B cell (primary cell): ENCODE results near the gene NEGR1. TPM values are rescaled to one million over a fixed set of nuclear protein-coding genes. Genes with fewer than 3 reads are reported as not detected.

ENCODE experiments used
- ATAC-seq: fragments of 200-7000 bp; cut with Tn5 transposase; one replicate; pipeline ENCODE4 v1.10.0; 2021; ENCODE audit warnings: low read depth, mild to moderate bottlenecking, moderate number of reproducible peaks, moderate library complexity
- CTCF ChIA-PET: fragments of 350-600 bp; sonication (Branson Sonifier 250); formaldehyde crosslinking; loops from one replicate; lab custom pipeline; 2021; ENCODE audit warnings: antibody characterized with exemption, inconsistent platforms; lab: Charles Lee
- POLR2A ChIA-PET: fragments of 350-600 bp; sonication (Branson Sonifier 250); formaldehyde crosslinking; loops from one replicate; lab custom pipeline; 2021; ENCODE audit warnings: antibody characterized with exemption; lab: Charles Lee
- DNase-seq: peaks from one replicate; pipeline ENCODE4 v3.0.0; 2013
- H2AFZ ChIP-seq: 2 replicates; pipeline ENCODE4 v1.6.1; 2012; ENCODE audit warnings: mild to moderate bottlenecking, low read depth, low read length; ENCODE audit not compliant: insufficient read depth, poor library complexity, severe bottlenecking
- H3K27ac ChIP-seq, 2 donors: 1 replicate in 1 of 2; 2 replicates in 1 of 2; pipeline ENCODE4 v1.5.1; 2012 to 2013; ENCODE audit warnings: low read length in 2 of 2, mild to moderate bottlenecking in 2 of 2, moderate library complexity in 1 of 2
- H3K27me3 ChIP-seq, 4 experiments: fragments of 200-600 bp in 1 of 4; sonication (generic) in 1 of 4; replicated peaks in 1 of 4; 1 replicate in 2 of 4; 2 replicates in 2 of 4; pipeline versions ENCODE4 v1.6.1 to v1.7.0; 2013 to 2016; ENCODE audit warnings: low read length in 3 of 4, mild to moderate bottlenecking in 2 of 4, mixed read lengths in 1 of 4, moderate library complexity in 1 of 4; ENCODE audit not compliant: insufficient read depth in 4 of 4, control insufficient read depth in 3 of 4; ENCODE audit errors: control extremely low read depth in 1 of 4
- H3K36me3 ChIP-seq, 2 experiments: replicated peaks in 1 of 2; 1 replicate in 1 of 2; 2 replicates in 1 of 2; pipeline versions ENCODE4 v1.6.1 to v1.7.1; 2013; ENCODE audit warnings: low read length in 1 of 2; ENCODE audit not compliant: insufficient read depth in 2 of 2, control insufficient read depth in 1 of 2; ENCODE audit errors: control extremely low read depth in 1 of 2, extremely low read depth in 1 of 2
- H3K4me1 ChIP-seq, 2 donors: fragments of 200-600 bp in 1 of 2; sonication (generic) in 1 of 2; 1 replicate in 1 of 2; 2 replicates in 1 of 2; pipeline versions ENCODE4 v1.5.1 to v1.6.1; 2013 to 2017; ENCODE audit warnings: low read length in 2 of 2; ENCODE audit not compliant: control insufficient read depth in 2 of 2, insufficient read depth in 2 of 2
- H3K4me2 ChIP-seq: replicated peaks from 2 replicates; pipeline ENCODE3; 2012; ENCODE audit warnings: mild to moderate bottlenecking, low read depth, low read length; ENCODE audit not compliant: poor library complexity, severe bottlenecking
- H3K4me3 ChIP-seq, 5 experiments: fragments of 200-600 bp in 1 of 5; sonication (generic) in 1 of 5; 1 replicate in 3 of 5; 2 replicates in 2 of 5; pipeline versions ENCODE4 v1.5.1 to v1.7.0; 2011 to 2016; ENCODE audit warnings: low read length in 4 of 5, mild to moderate bottlenecking in 4 of 5, low read depth in 2 of 5, control low read depth in 1 of 5, moderate library complexity in 1 of 5; ENCODE audit not compliant: insufficient read depth in 1 of 5; ENCODE audit errors: control extremely low read depth in 1 of 5, extremely low read depth in 1 of 5
- H3K79me2 ChIP-seq: fragments of 200-600 bp; sonication (generic); one replicate; pipeline ENCODE4 v1.6.0; 2016; ENCODE audit warnings: low read length; ENCODE audit not compliant: control insufficient read depth, insufficient read depth
- H3K9ac ChIP-seq: fragments of 200-600 bp; sonication (generic); 2 replicates; pipeline ENCODE4 v1.6.1; 2017; ENCODE audit warnings: mild to moderate bottlenecking, low read length, moderate library complexity
- H3K9me3 ChIP-seq, 3 donors: one replicate each; pipeline versions ENCODE4 v1.6.1 to v1.7.1; 2013; ENCODE audit warnings: low read length in 2 of 3; ENCODE audit not compliant: control insufficient read depth in 2 of 3, insufficient read depth in 1 of 3; ENCODE audit errors: control extremely low read depth in 1 of 3
- H4K20me1 ChIP-seq: 2 replicates; pipeline ENCODE4 v1.6.0; 2012; ENCODE audit warnings: mild to moderate bottlenecking, low read length; ENCODE audit not compliant: insufficient read depth, control insufficient read depth, poor library complexity, severe bottlenecking
- H3K27ac Mint-ChIP-seq: one replicate; pipeline ENCODE4 v1.8.0; 2021; ENCODE audit warnings: mixed read lengths
- H3K27me3 Mint-ChIP-seq: one replicate; pipeline ENCODE4 v1.8.0; 2021; ENCODE audit warnings: mixed read lengths
- H3K4me1 Mint-ChIP-seq: one replicate; pipeline ENCODE4 v1.8.0; 2021; ENCODE audit warnings: mixed read lengths
- H3K4me3 Mint-ChIP-seq: one replicate; pipeline ENCODE4 v1.8.0; 2021; ENCODE audit warnings: mixed read lengths
- H3K9me3 Mint-ChIP-seq: one replicate; pipeline ENCODE4 v1.8.0; 2022; ENCODE audit warnings: mixed read lengths; ENCODE audit not compliant: insufficient read depth
- EZH2 ChIP-seq: IDR thresholded peaks from 2 replicates; pipeline ENCODE4 v1.6.1; 2012; ENCODE audit warnings: borderline replicate concordance, low read depth, mild to moderate bottlenecking, moderate library complexity, low read length; ENCODE audit not compliant: insufficient read depth, poor library complexity, severe bottlenecking
- WGBS: methylation state at CpG from one replicate; pipeline ENCODE4 v1.1.5; 2013; ENCODE audit warnings: missing lambda C conversion rate; ENCODE audit not compliant: insufficient coverage; 5-methylcytosine and 5-hydroxymethylcytosine counted together
- intact Hi-C: fragments of 100-400 bp; cut with micrococcal nuclease; formaldehyde crosslinking; loops from one replicate; pipeline ENCODE4 v1.10.0; 2022
- polyA plus RNA-seq: library from polyadenylated mRNA; depleted of rRNA; stranded (reverse); fragments of >200 nt; gene quantifications from 2 replicates; pipeline ENCODE4 v1.2.3, GENCODE V29; 2012
- total RNA-seq, 2 donors: library from RNA; stranded (reverse); fragments of 120-200 nt in 1 of 2; gene quantifications; 1 replicate in 1 of 2; 2 replicates in 1 of 2; pipeline versions ENCODE4 v1.2.3 to v1.2.4, GENCODE V29; 2013 to 2022
- TF ChIP-seq, protein P1 (sequence below): fragments of 200-600 bp; IDR thresholded peaks from one replicate; pipeline ENCODE4 v1.8.0; 2022; ENCODE audit warnings: antibody characterized with exemption, mild to moderate bottlenecking

Gene NEGR1
- total and polyA plus RNA-seq, 2 donors (not counting 1 experiment from before 2014, with no cell fraction given), result 0.01 TPM; not detected in 1

DNA sequence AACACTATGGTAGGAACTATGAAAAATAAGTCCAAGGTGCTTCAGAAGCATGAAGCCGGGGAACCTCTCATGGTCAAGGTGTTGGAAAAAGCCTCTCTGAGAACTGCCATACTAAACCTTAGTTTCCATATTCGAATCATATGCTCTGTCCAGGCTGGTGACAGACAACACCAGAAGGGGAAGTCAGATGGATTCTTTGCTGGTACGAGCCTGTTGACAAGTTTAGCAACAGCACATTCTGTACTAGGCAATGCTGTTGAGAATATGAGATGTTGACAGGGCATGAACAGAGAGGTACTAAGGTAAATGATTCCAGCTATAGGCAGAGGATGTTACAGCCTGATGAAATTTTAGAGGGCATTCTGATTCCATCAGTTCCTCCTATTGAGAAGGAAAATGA is 740.2 kb downstream of the NEGR1 start:
- Histone ChIP-seq H3K36me3 (no peaks in the 10 kb centered on the region), H3K9ac (no peak overlapping the region), H3K9me3 (no peaks in the 10 kb centered on the region), H4K20me1 (no peaks in the 10 kb centered on the region), H3K79me2 (no peaks in the 10 kb centered on the region), H2AFZ (no peak overlapping the region), H3K27ac (no peak overlapping the region), H3K4me2 (no peak overlapping the region), H3K27me3 (no peaks in the 10 kb centered on the region), H3K4me3 (no peak overlapping the region), H3K4me1 (no peaks in the 10 kb centered on the region)
- DNase-seq (no peak), ATAC-seq (no peak)
- no peak for TF ChIP-seq EZH2
- TF ChIP-seq, protein P1, sequence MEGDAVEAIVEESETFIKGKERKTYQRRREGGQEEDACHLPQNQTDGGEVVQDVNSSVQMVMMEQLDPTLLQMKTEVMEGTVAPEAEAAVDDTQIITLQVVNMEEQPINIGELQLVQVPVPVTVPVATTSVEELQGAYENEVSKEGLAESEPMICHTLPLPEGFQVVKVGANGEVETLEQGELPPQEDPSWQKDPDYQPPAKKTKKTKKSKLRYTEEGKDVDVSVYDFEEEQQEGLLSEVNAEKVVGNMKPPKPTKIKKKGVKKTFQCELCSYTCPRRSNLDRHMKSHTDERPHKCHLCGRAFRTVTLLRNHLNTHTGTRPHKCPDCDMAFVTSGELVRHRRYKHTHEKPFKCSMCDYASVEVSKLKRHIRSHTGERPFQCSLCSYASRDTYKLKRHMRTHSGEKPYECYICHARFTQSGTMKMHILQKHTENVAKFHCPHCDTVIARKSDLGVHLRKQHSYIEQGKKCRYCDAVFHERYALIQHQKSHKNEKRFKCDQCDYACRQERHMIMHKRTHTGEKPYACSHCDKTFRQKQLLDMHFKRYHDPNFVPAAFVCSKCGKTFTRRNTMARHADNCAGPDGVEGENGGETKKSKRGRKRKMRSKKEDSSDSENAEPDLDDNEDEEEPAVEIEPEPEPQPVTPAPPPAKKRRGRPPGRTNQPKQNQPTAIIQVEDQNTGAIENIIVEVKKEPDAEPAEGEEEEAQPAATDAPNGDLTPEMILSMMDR, result no peak
- H3K27me3 Mint-ChIP-seq, result no peaks in the 10 kb centered on the region
- POLR2A ChIA-PET, result no interaction called here
- no peak overlapping the region for H3K27ac Mint-ChIP-seq
- intact Hi-C loops, result no loop called here
- CTCF ChIA-PET, result no interaction called here
- WGBS, result 43% methylated on average over 1 of the region's 3 CpGs
- no peak overlapping the region for H3K4me3 Mint-ChIP-seq
- no peaks in the 10 kb centered on the region for H3K9me3 Mint-ChIP-seq
- no peaks in the 10 kb centered on the region for H3K4me1 Mint-ChIP-seq

DNA sequence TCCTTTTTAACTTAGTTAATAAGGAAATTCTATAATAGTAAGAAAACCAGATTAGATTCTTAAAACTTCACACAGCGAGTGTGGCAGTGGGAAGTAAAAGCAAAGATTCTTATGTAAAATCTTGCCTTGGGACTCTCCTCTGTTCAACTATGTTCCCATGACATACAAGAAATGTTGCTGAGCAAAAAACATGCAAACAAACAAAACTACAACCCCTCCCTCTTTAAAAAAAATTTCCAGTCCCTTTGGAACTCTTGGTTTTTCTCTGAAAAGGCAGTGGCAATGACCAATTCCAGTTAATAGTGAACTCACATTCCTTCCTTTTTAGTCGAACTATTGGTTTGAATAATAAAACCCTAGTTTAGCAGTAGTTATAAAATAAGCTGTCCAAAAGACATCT is 748.4 kb downstream of the NEGR1 start:
- H3K4me1 Mint-ChIP-seq, result no peaks in the 10 kb centered on the region
- ChIA-PET CTCF (no interaction called here), POLR2A (no interaction called here)
- H3K27ac Mint-ChIP-seq, result no peak overlapping the region
- H3K27me3 ChIP-seq, result no peaks in the 10 kb centered on the region
- peaks cover 0 to 1% (median 0%) of the 10 kb centered on the region in 3 donors for H3K9me3 ChIP-seq
- H3K9ac ChIP-seq, result no peak overlapping the region
- DNase-seq, result no peak
- no peaks in the 10 kb centered on the region for H3K4me1 ChIP-seq
- no CpG with 5 or more reads among the region's 2 CpGs for WGBS
- H3K79me2 ChIP-seq, result no peaks in the 10 kb centered on the region
- no peak for ATAC-seq
- no peak overlapping the region for H3K4me3 Mint-ChIP-seq
- H4K20me1 ChIP-seq, result no peaks in the 10 kb centered on the region
- no peak overlapping the region for H3K4me3 ChIP-seq
- H3K9me3 Mint-ChIP-seq, result no peaks in the 10 kb centered on the region
- TF ChIP-seq EZH2, result no peak
- TF ChIP-seq, protein P1, result no peak
- H3K27ac ChIP-seq, result no peak overlapping the region
- H3K36me3 ChIP-seq, result no peaks in the 10 kb centered on the region
- intact Hi-C loops, result no loop called here
- no peak overlapping the region for H3K4me2 ChIP-seq
- H2AFZ ChIP-seq, result no peak overlapping the region
- no peaks in the 10 kb centered on the region for H3K27me3 Mint-ChIP-seq
